HCT116 (cell line): ENCODE data around the gene LCN10.
"Not testable (repeated sequence)": the region's sequence is repeated elsewhere in the genome, so short reads cannot be mapped to it uniquely, and the experiment has no call there.

Experiments
- CEBPB ChIP-seq: IDR thresholded peaks from 2 replicates; pipeline ENCODE4 v1.6.1; 2012; ENCODE audit warnings: low read depth
- CTCF ChIP-seq, 3 experiments: fragments of 200-600 bp in 1 of 3; sonication (generic) in 1 of 3; IDR thresholded peaks in 2 of 3; conservative IDR thresholded peaks in 1 of 3; 2 replicates each; pipeline ENCODE4 v1.5.1; 2012 to 2017; ENCODE audit warnings: low read depth in 2 of 3, low read length in 2 of 3, antibody characterized with exemption in 1 of 3, borderline replicate concordance in 1 of 3, control low read depth in 1 of 3, mild to moderate bottlenecking in 1 of 3, mixed read lengths in 1 of 3, mixed run types in 1 of 3, moderate library complexity in 1 of 3; ENCODE audit not compliant: insufficient read depth in 1 of 3
- EZH2 ChIP-seq: fragments of 200-600 bp; sonication (generic); IDR thresholded peaks from 2 replicates; pipeline ENCODE4 v1.6.1; 2017; ENCODE audit warnings: antibody characterized with exemption, mixed run types
- POLR2A ChIP-seq: IDR thresholded peaks from 2 replicates; pipeline ENCODE4 v1.7.0; 2011; ENCODE audit warnings: borderline replicate concordance; ENCODE audit not compliant: insufficient read depth, insufficient read length; ENCODE audit errors: extremely low read depth
- SRF ChIP-seq: IDR thresholded peaks from 2 replicates; pipeline ENCODE4 v1.6.1; 2012; ENCODE audit warnings: low read depth
- ZBTB33 ChIP-seq: IDR thresholded peaks from 2 replicates; pipeline ENCODE4 v1.6.1; 2011; ENCODE audit warnings: mild to moderate bottlenecking, low read length, moderate library complexity; ENCODE audit not compliant: insufficient replicate concordance; ENCODE audit errors: extremely low read depth
- ZNF274 ChIP-seq: fragments of 200-500 bp; sonication (Bioruptor generic); IDR thresholded peaks from 2 replicates; pipeline ENCODE4 v1.6.1; 2014; ENCODE audit warnings: mild to moderate bottlenecking, low read depth, low read length, inconsistent platforms

DNA sequence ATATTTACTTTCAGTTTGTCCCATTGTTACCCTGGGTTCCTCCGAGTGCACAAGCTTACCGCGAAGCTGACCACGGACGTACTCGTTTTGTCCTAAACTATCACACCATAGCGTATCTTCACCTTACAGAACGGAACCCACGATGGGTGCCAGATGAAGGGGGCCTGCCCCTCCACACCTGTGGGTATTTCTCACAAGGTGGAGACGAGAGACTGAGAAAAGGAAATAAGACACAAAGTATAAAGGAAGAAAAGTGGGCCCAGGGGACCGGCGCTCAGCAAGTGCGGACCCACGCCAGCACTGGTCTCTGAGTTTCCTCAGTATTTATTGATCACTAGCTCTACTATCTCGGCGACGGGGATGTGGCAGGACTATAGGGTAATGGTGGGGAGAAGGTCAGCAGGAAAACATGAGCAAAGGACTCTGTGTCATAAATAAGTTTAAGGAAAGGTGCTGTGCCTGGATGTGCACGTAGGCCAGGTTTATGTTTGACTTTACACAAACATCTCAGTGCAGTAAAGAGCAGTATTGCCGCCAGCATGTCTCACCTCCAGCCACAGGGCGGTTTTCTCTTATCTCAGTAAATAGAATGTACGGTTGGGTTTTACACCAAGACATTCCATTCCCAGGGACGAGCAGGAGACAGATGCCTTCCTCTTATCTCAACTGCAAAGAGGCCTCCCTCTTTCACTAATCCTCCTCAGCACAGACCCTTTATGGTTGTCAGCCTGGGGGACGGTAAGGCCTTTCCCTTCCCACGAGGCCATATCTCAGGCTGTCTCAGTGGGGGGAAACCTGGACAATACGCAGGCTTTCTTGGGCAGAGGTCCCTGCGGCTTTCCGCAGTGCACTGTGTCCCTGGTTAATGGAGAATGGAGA, 46.1 kb upstream of the LCN10 start:
- not testable (repeated sequence) for TF ChIP-seq ZBTB33; CTCF (IDR thresholded peaks at IDR 0.05 in 2 of 3, conservative IDR thresholded peaks at IDR 0.05 in 1 of 3; ENCODE audit: borderline replicate concordance in 1 of 3, insufficient read depth in 1 of 3, low read depth in 2 of 3, low read length in 2 of 3); EZH2; POLR2A; ZNF274; CEBPB; SRF
